ACC112 (cell line): ENCODE data around the gene TAS1R1.

Source experiments
- H2AFZ ChIP-seq: fragments of 200-600 bp; sonication (generic); one replicate; pipeline ENCODE4 v1.6.0; 2017; ENCODE audit warnings: antibody characterized with exemption, low read length; ENCODE audit not compliant: unreplicated experiment
- H3K27ac ChIP-seq: fragments of 200-600 bp; sonication (generic); 2 replicates; pipeline ENCODE4 v1.5.1; 2014; ENCODE audit warnings: low read depth, mild to moderate bottlenecking, antibody characterized with exemption, low read length, moderate library complexity
- H3K27me3 ChIP-seq: fragments of 200-600 bp; sonication (generic); 2 replicates; pipeline ENCODE4 v1.6.1; 2014; ENCODE audit warnings: mild to moderate bottlenecking, antibody characterized with exemption, low read length, moderate library complexity, mixed read lengths; ENCODE audit not compliant: insufficient read depth
- H3K36me3 ChIP-seq: fragments of 200-600 bp; sonication (generic); 2 replicates; pipeline ENCODE4 v1.6.1; 2016; ENCODE audit warnings: mild to moderate bottlenecking, antibody characterized with exemption, low read length, moderate library complexity, mixed read lengths; ENCODE audit not compliant: insufficient read depth
- H3K4me1 ChIP-seq: fragments of 200-600 bp; sonication (generic); one replicate; pipeline ENCODE4 v1.6.1; 2016; ENCODE audit warnings: low read length, mixed read lengths; ENCODE audit not compliant: insufficient read depth, unreplicated experiment, control insufficient read depth
- H3K4me3 ChIP-seq: fragments of 200-600 bp; sonication (generic); 2 replicates; pipeline ENCODE4 v1.5.1; 2014; ENCODE audit warnings: mild to moderate bottlenecking, low read depth, low read length
- H3K79me2 ChIP-seq: fragments of 200-600 bp; sonication (generic); one replicate; pipeline ENCODE4 v1.6.0; 2016; ENCODE audit warnings: low read length; ENCODE audit not compliant: control insufficient read depth, unreplicated experiment, insufficient read depth

TAS1R1 gene

GRCh38 chr1:6612641-6613360, 57.7 kb downstream of the TAS1R1 start:
- Histone ChIP-seq H3K27ac (peak overlapping the region; percentile 59), H2AFZ (peak overlapping the region; percentile 67), H3K79me2 (peaks cover 45% of the 10 kb centered on the region)

GRCh38 chr1:6613361-6614018, 58.4 kb downstream of the TAS1R1 start, which contains the start of gene PHF13:
Gene PHF13 (plus strand): TSS chr1:6613731. CDS start chr1:6614067, 336 bp downstream.
- Histone ChIP-seq H3K27ac (peak within 1 kb of the TSS; percentile 59), H3K4me3 (peak within 1 kb of the TSS; percentile 99), H3K27me3 (no peaks in the 10 kb centered on the region), H3K36me3 (no peaks in the 10 kb centered on the region), H2AFZ (peak within 1 kb of the TSS; percentile 67), H3K79me2 (peaks cover 51% of the 10 kb centered on the region), H3K4me1 (peaks cover 3% of the 10 kb centered on the region)

More at GRCh38 chr1:6612641-6613360, 57.7 kb downstream of the TAS1R1 start:
- no peaks in the 10 kb centered on the region for H3K27me3 ChIP-seq
- H3K4me3 ChIP-seq: peak overlapping the region; percentile 99
- H3K36me3 ChIP-seq: no peaks in the 10 kb centered on the region
- H3K4me1 ChIP-seq: peaks cover 3% of the 10 kb centered on the region

- peak overlapping the region; percentile 42; the same call in 1 of the 2 replicates for H3K27ac ChIP-seq
- no peaks in the 10 kb centered on the region for H3K27me3 ChIP-seq
- H3K4me1 ChIP-seq: peaks cover 3% of the 10 kb centered on the region
- H3K4me3 ChIP-seq: peak overlapping the region; percentile 99
- H3K79me2 ChIP-seq: peaks cover 52% of the 10 kb centered on the region
- H3K36me3 ChIP-seq: no peaks in the 10 kb centered on the region
- H2AFZ ChIP-seq: peak overlapping the region; percentile 61
Measured at GRCh38 chr1:6614019-6614928, 59.2 kb downstream of the TAS1R1 start.

GRCh38 chr1:6614929-6615785, 60.0 kb downstream of the TAS1R1 start:
- peaks cover 3% of the 10 kb centered on the region for H3K4me1 ChIP-seq
- no peaks in the 10 kb centered on the region for H3K36me3 ChIP-seq
- H3K4me3 ChIP-seq: peak overlapping the region; percentile 99
- H3K79me2 ChIP-seq: peaks cover 57% of the 10 kb centered on the region
- no peaks in the 10 kb centered on the region for H3K27me3 ChIP-seq
- no peak overlapping the region for H2AFZ ChIP-seq
- H3K27ac ChIP-seq: 0 out of 2 replicates have a peak overlapping the region, but pooled peaks have one; percentile 4

GRCh38 chr1:6619045-6619444, 63.9 kb downstream of the TAS1R1 start:
- Histone ChIP-seq H3K4me1 (peaks cover 5% of the 10 kb centered on the region), H3K27me3 (no peaks in the 10 kb centered on the region), H3K36me3 (0 out of 2 replicates have a peak, but pooled peaks cover 3% of the 10 kb centered on the region), H3K79me2 (peaks cover 44% of the 10 kb centered on the region), H2AFZ (no peak overlapping the region), H3K4me3 (no peak overlapping the region), H3K27ac (no peak overlapping the region)

- no peak overlapping the region for H2AFZ ChIP-seq
- H3K4me1 ChIP-seq: peaks cover 9% of the 10 kb centered on the region
- no peak overlapping the region for H3K27ac ChIP-seq
- H3K27me3 ChIP-seq: no peaks in the 10 kb centered on the region
- H3K79me2 ChIP-seq: peaks cover 33% of the 10 kb centered on the region
- H3K4me3 ChIP-seq: no peak overlapping the region
- peaks cover 5% of the 10 kb centered on the region; the same call in 1 of the 2 replicates for H3K36me3 ChIP-seq
Measured at GRCh38 chr1:6621429-6622391, 66.6 kb downstream of the TAS1R1 start.

GRCh38 chr1:6622396-6623152, 67.5 kb downstream of the TAS1R1 start:
- Histone ChIP-seq H3K36me3 (peaks cover 5% of the 10 kb centered on the region; the same call in 1 of the 2 replicates), H3K27ac (no peak overlapping the region), H3K27me3 (no peaks in the 10 kb centered on the region), H3K4me1 (peaks cover 7% of the 10 kb centered on the region), H2AFZ (no peak overlapping the region), H3K79me2 (peaks cover 33% of the 10 kb centered on the region), H3K4me3 (no peak overlapping the region)

- Histone ChIP-seq H3K79me2 (peaks cover 34% of the 10 kb centered on the region), H3K27ac (no peak overlapping the region; the same call in 1 of the 2 replicates)
Measured at GRCh38 chr1:6623269-6623965, 68.3 kb downstream of the TAS1R1 start.

More at GRCh38 chr1:6623269-6623965, 68.3 kb downstream of the TAS1R1 start:
- H2AFZ ChIP-seq: no peak overlapping the region
- H3K4me3 ChIP-seq: no peak overlapping the region
- peaks cover 7% of the 10 kb centered on the region for H3K4me1 ChIP-seq
- peaks cover 5% of the 10 kb centered on the region; the same call in 1 of the 2 replicates for H3K36me3 ChIP-seq
- H3K27me3 ChIP-seq: no peaks in the 10 kb centered on the region
